ENCODE results near the gene NTN1.
"Not testable (repeated sequence)": the region's sequence is repeated elsewhere in the genome, so short reads cannot be mapped to it uniquely, and the experiment has no call there.

The NTN1 gene

DNA sequence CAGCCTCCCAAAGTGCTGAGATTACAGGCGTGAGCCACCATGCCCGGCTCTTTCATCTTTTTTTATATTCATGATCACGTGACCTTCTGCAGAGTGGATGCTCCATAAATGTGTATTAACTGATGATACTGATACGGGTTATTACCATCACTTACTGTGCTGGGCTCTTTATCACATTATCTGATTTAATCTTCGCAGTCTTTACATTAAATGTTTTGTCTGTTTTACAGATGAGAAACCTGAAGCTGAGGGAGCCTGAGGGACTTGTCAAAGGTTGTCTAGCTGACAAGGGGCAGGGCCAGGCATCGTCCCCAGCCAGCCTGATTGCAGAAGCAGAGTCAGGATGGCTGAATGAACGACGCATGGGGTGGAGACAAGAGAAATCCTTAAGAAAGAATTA lies 104.4 kb downstream of the NTN1 start:
- no peak for ATAC-seq

DNA sequence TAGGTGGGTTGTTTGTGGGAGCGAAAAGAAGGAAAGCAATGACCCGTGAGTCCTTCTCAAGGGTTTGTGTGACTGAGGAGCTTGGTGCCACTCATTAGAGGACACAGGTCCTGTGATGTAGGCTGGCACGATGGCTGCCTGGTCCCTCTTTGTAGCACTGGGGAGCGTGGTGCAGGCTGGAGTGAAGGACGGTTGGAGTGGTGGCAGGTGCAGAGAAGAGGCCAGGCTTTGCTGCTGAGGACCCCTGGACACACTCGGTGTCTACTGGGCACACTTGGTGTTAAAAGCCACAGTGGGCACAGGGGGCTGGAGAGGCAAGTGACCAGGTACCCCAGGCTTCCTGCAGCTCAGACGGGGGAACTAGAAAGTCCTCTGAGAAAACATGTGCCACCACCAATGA lies 106.0 kb downstream of the NTN1 start:
- no peak for ATAC-seq

DNA sequence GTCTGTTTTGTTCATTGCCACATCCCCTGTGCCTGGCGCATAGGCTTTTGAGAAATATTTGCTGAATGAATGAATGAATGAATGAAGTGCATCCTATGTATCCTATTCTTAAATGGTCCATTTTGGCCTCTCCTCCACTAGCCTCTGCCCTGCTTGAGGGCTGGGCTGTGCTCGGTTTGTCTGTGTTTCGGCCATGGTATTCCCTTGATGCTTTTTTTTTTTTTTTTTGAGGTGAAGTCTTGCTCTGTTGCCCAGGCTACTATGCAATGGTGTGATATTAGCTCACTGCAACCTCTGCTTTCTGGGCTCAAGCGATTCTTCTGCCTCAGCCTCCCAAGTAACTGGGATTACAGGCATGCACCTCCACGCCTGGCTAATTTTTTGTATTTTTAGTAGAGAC lies 110.1 kb downstream of the NTN1 start:
- no peak for ATAC-seq

DNA sequence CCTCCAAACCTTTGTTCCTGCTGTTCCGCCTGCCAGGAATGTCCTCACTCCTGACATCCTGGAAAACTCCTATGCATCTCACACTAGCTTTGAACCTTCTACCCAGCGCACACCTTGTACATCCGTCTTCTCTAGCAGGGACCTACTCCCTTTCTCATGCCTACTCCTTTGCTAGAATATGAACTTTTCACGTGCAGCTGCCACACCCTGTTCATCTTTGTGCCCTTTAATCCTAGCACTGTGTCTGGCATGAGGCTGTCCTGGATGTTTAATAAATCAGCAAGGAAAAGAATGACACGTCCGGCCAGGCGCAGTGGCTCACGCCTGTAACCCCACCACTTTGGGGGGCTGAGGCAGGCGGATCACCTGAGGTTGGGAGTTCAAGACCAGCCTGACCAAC lies 111.0 kb downstream of the NTN1 start:
- no peak for ATAC-seq

DNA sequence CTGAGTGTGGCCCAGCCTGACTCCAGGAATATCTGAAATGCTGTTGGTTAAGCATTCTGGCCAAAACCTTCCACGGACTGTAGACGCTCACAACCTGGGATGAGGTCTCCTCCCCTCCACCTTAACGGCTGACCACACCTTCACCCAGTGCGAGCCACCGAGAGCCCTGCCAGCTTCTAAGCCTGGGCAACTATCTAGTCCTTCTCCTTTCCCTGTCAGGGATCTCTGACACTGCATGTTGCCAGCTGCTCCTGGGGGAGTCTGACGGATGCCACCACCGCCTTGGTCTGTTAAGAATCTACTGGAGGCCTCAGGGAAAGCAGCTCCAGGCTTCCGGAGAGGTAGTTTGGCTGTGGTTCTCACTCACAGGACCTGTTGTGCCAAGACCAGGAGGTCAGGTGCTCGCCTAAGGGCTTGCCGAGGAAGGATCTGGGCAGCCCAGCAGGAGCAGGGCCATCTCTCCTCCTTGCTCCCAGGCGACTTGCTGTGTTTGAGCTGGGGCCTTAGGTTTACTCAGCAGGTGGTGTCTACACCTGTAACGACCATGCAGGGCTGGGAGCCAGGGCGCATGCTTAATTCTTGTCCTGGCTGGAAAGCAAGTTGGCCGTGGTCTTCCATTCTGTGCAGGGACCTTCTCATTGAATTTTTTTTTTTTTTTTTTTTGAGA lies 111.8 kb downstream of the NTN1 start:
- ATAC-seq = no peak

DNA sequence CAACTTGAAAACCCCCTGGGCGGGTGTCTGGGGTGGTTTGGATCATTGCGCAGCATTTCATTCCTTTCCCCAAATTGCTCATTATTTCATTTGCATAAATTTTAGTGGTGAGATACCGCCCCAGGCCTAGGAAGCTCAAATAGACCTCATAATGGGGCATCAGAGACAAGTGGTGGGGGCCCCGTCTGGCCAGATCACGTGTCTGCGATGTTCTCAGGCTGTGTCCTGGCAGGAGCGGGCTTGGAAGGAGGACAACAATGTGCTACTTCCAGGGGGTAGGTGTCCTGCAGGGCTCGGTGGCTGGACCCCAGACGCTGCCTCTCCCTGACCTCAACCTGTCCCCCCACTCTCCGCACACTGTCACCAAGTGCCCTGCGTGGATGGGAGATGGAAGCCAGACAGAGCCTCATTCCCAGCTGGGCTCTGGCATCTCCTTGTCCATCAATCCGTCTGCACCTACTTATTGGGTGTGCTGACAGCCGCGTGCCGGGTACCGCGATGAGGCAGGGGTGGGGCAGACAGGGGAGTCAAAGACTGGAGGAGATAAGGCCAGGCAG lies 116.9 kb downstream of the NTN1 start:
- ATAC-seq = no peak

DNA sequence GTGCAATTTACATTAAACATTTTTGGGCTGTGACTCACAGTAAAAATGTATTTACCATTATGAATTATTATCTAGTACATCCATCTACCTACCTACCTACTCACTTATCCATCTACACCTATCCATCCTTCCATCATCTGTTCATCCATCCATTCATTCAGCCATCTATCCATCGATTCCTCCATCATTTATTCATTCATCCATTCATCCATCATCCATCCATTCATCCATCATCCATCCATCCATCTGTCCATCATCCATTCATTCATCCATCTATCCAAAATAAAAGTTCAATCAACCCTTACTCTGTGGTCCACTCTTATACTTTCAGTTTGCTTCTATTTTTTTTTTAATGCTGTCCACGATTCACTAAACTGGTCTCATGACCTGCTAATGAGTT lies 118.4 kb downstream of the NTN1 start:
- no peak for ATAC-seq

DNA sequence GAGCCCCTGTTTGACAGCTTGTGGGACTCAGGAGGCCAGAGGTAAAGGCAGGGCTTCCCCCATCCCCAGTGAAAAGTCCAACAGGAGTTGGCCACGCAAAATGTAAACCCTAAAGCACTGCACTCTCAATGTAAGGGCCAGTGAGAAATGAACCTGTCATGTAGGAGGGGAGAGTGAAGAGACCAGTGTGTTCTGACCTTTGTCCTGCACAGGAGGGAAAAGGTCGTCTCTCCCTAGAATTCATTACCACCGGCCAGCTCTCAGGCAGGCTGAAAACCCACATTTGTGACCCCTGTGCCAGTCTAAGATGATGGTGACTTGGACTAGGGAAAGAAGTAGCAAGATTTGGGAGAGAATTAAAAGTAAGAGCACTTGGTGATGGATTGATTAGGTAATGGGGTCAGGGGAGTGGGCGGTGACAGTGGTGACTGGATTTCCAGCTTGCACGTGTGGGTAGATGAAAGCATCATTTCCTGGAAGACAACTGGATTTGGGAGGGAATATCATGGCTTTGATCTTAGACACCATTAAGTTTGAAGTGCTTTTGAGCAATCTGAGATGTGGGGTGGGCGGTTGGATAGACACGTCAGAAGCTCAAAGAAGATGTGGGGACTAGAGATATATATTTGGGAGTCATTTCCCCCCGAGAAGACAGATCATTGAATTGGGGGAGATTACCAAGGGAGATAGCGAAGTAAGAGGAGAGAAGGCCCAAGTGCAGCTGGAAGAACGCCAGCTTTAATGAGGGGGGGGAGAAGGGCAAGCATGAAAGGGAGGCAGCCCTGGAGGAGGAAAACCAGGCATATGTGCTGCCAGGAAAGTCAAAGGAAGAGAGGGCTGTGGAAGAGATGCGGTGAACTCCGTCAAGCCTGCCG lies 119.5 kb downstream of the NTN1 start:
- no peak for ATAC-seq

DNA sequence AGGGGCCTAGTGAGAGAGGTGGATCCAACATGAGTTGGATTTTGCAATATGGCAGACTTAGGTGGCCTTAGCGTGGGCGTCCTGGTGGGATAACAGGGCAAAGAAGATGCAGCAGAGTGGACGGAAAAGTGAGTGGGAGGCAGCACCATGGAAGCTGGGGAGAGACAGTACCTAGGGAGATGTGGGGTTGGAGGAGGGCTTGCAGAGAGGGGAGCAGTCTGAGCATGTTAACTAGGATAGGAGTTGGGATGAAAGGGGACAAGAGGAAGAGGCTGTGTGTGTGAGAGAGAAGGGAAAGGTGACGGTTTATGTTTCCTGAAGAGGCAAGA lies 120.1 kb downstream of the NTN1 start:
- no peak for ATAC-seq

DNA sequence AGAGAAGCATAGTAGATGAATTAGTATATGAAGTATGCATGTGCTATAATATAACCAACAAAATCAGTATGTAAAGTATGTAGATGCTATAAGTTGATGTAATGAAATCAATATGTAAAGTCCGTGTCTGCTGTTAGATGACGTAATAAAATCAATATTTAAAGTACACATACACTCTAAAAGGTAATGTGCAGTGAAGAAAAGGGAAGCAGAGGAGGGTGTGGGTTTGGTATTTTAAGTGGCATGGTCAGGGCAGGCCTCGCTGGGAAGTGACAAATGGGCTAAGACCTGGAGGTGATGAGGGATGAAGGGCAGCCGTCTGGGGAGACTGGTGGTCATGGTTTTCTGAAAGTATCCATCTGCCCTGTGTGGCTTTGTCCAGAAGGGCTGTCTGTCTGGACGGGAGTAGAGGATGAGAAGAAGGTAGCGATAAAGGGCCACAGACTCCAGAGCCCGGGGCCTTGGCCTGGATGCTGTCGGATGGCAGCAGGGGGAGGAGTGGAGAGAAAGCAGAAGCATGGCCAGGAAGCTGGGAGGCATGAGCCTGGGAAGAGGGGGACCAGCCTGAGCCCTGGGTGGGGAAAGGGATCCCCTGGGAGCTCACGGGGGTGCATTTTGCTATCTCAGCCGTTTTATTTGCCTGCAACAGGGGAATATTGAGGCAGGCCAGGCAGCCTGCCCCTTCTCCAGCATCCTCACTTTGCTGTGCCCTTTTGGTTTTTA lies 121.6 kb downstream of the NTN1 start:
- ATAC-seq = no peak

DNA sequence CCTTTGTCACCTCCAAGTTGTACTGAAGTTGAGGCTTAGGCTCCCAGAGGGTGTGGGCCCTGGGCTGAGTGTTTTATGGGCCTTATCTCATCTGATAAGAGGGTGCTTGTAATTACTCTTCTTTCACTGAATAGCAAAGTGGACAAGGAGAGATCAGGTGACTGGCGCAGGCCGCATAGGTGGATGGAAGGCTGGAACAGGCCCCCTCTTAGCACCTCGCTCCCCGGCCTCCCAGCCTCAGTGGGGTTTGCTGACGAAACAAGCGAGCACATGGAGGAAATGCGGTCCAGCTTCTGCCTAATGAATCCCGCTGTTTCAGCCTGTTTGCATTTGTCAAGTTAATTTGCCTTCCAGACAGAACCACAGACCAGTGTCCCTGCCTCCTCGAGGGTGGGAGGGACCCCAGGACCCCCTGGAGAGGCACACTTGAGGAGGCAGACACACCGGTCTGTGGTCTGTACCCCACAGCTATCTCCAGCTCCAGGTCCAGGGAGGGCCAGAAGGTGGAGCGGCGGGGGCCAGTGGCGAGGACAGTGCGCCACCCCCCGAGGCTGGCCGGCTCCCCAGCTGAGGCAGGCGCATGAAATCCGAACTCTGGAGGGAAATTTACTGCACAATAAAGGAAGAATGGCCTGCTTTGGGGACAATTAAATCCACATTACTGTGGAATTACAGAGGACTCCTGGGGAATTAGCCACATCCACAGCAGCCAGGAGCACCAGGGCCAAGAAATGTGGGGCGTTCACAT lies 123.4 kb downstream of the NTN1 start:
- no peak for ATAC-seq

DNA sequence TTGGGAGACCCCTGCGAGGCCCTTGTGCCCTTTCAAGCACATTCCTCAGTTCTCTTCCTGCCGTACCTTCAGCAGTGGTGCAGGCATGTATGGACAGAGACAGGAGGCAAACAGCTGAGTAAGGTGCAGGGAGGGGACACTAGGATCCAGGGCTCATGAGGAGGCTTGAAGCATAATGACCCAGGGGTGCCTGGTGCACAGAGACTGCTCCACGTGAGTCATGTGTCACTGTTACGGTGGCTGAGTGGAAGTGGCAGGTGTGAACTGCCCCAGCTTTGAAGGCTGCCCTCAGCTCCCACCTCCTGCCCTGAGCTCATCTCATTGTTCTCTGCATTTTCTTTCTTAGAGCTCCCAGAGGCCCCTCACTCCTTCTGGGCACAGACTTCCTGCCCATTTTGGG lies 124.8 kb downstream of the NTN1 start:
- no peak for ATAC-seq

DNA sequence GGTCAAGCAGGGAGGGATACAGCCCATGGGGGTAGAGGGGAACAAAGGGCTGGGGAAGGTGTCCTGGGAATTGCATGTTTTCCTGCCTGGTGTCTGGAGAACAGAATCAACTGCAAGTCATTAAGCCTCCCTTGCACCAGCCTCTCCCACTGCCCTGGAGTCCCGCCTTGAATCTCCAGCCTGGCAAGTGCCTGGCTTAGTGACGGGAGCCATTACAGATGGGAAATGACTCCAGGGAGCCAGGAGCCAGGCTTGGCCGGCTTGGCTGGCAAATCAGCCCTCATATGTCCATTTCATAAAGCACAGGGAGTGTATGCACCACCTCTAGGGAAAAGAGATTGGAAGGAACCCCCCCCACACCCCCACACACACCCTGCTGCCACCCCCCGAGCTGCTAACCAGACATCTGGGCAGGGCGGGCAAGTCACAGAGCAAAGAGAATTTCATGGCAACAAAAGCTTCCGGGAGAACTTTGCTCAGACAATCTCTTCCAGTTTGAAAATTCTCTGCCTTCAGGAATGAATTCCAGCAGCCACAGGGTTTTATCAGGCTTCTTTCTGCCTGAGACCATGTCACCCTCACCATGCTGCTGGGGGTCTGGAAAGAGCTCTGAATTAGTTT lies 127.7 kb downstream of the NTN1 start:
- no peak for ATAC-seq

DNA sequence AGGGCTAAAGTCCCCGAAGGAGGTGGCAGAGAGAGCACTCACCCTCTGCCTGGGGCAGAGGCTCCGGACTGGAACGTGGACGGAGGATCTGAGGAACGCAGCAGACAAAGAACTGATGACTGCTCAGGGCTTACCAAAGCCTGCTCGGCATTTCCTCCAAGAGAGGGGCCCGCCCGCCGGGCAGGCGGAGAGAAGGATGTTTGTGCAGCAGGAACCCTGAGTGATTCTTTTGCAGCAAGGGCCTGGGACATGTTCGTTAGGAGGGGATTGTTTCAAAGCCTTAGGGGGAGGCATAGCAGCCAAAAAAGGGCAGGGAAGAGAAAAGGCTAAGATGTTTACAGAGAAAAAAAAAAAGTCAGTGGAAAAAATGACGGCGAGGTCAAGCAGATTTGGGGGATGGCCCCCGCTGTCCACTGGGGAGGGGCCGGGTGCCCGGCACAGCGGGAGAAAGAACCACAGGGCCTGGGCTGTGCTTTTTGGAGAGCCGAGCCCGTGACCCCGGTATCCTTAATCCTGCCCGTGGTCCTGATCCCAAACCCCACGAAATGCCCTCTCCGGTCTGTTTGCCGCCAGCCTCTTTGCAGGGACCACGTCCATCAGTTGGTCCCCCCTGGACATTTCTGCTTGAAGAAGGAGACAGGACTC lies 129.3 kb downstream of the NTN1 start:
- no peak for ATAC-seq

DNA sequence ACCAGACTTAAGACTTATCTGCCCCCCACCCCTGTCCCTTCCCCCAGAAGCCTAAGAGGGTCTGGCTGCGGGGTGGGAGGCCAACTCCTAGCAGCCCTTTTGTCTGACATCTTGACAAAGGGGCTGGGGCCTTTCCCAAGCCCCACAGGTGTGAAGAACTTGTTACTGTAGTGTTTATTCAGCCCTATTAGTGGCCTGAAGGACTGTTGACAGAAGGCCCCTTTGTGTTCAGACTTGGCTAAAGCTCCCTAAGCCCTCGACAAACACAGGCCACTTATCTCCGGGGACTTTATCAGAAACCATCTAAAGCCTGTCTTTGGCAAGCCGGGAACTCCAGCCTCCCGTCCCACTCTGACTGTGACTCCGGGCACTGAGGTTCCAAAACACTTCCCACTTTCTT lies 129.8 kb downstream of the NTN1 start:
- no peak for ATAC-seq

DNA sequence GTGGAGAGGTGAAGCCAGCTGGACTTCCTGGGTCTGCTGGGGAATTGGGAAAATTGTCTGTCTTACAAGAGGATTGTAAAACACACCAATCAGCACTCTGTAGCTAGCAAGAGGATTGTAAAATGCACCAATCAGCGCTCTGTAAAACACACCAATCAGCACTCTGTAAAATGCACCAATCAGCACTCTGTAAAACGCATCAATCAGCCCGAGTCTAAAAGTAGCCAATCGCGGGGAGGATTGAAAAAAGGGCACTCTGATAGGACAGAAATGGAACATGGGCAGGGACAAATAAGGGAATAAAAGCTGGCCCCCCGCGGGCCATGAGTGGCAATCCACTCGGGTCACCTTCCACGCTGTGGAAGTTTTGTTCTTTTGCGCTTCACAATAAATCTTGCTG lies 130.4 kb downstream of the NTN1 start:
- ATAC-seq = not testable (repeated sequence)

DNA sequence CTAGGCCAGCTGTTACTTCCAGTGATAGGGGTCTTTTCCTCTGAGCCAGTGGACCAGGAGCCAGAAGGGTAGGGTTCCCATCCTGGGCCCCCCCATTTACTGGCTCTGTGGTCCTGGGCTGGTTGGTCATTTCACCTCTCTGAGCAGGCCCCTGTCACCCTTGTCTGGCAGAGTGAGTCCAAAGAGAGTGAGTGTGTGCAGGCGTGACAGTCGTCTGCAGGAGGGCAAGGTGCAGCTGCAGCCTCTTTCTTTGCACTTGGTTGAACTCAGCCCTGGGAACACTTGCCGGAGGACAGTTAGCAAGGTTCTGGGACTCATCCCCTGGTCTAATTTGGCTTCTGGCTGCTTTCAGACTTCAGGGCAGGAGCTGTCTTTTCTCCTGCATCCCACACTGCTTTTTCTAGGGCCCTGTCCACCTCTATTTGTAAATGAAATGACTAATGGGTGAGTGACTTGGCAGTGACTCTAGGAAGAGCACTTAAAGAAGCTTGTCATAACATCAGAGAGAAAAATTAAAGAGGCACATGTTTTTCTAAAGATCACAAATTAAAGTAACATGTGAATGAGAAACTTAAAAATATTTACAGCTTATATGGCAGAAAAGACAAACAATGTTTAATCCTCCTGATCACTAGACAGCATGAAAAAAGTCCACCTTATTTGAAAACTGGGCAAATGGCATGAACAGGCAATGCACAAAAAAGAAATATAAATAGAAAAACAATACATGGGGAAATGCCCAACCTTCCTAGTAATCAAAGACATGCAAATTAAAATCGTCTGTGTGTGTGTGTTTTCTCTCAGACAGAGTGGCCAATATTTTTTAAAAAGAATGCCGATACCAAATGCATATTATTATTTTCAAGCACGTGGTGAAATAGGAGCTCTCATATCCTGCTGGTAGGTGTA lies 137.5 kb downstream of the NTN1 start:
- ATAC-seq = no peak

DNA sequence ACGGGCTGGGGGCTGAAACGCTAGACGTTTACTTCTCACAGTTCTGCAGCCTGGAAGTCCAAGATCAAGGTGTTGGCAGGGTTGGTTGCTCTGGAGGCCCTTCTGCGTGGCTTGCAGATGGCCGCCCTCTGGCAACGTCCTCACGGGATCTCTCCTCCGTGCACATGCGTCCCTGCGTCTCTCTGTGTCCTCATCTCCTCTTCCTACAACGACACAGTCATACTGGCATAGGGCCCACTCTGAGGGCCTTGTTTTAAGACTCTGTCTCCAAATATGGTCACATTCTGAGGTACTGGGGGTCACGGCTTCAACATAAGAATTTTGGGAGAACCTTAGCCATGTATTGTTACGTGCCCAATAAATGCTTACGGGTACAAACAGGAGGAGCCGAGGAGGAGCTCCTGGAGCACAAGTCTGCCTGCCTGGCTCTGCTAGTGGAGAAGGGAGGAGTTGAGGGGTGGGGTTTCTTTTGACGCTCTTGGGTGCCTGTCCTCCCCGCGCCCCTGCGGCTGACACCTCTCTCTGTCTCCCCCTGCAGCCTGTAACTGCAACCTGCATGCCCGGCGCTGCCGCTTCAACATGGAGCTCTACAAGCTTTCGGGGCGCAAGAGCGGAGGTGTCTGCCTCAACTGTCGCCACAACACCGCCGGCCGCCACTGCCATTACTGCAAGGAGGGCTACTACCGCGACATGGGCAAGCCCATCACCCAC lies 141.1 kb downstream of the NTN1 start:
- ATAC-seq = no peak

DNA sequence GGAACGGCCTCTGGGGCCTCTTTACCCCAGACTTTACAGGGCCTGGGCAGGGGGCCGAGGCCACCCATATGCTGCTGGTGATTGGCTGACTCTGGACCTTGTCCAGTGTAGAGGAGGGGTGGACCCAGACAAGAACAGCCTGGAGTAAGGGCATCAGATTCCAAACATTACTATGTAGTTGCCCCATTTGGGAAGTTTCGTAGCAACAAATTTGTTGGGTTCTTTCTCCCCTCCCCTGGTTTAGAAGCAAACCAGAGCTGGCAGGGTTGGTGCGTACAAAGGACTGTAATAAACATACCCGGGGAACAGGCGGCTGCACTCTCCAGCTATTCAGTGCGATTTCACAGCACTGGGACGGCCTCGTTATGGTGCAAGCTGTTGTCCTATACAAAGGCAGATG lies 145.5 kb downstream of the NTN1 start:
- no peak for ATAC-seq

DNA sequence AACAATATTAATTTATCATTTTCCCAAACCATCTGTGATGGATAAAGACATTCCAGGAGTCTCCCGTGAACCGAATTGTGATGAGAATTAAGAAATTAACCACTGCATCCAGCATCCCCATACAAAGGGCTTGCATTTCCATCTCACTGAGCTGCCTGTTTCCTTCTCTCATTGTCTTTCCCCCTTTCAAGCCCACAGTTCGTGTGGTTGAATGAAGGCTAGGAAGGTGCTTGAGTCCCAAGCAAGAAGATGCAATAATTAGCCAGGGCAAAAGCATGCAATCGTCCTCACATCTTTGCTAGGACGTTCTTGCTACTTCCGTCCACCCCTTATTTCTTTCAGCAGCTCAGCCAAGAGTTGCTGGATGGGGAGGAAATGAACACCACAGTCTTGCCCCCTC lies 146.1 kb downstream of the NTN1 start:
- no peak for ATAC-seq
